LHCN-M2 (cell line): Measurements from ENCODE around the gene CSKMT. TPM values are rescaled to one million over a fixed set of nuclear protein-coding genes. Genes with fewer than 3 reads are reported as not detected.
"Not testable (repeated sequence)": the region's sequence is repeated elsewhere in the genome, so short reads cannot be mapped to it uniquely, and the experiment has no call there.

Source experiments
- DNase-seq: peaks from one replicate; pipeline ENCODE4 v3.0.0-alpha.2; 2012; ENCODE audit warnings: low read depth
- total RNA-seq: library from RNA; depleted of rRNA; stranded (reverse); fragments of >200 nt; gene quantifications from 2 replicates; pipeline ENCODE4 v1.2.3, GENCODE V29; 2014

The CSKMT gene
- total RNA-seq, 1 experiment from 2014 or later, result 8.7 TPM

DNA sequence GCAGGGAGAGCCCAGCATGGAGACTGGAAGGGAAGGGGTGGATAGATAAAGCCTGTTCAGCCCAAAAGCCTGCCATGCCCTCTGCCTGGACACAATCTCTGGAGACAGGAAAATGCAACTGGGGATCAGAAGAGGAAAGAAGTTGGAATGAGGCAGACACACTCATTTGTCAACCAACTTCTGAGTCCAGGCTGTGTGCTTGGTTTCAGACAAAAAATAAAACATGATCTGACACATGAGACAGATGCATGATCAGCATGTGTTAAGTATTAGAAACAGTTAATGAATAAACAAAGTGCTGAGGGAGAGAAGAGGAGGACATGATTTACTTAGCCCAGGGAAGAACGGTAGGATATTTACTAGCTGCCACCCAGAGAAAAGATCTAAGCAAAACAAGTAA, 23.4 kb downstream of the CSKMT start:
- DNase-seq, result no peak

DNA sequence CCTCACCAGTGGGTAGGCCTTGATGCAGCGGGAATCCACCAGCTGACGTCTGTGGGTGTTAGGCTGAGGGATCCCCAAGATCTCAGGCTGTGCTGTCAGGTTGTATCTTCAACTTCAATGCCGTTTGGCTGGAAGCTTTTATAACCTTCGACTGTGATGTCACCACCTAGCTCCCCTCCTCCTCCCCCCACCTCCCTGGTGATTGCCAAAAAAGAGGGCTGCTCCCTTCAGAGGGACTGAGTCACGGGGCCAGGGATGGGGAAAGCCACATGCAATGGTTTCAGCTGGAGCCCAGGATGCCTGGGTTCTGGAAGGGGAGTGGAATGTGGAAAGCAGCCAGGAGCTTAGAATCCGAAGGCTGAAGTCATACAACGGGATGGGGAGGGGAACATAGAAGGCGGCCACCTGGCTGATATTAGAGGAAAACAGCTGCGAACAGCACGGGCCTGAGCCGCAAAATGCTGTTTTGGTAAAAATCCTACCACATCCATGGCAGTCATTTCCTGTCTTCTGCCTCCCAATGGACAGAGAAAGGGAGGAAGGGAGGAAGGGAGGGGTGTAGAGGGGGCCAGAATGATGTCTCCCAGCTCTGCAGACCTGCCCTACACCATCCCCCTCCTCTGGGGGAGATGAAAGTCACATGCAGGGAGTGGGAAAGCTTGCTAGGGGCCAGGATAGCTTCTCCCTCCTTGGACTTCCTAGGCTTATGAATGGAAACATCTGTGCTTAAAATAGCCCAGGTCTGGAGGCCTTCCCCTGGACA, 24.5 kb downstream of the CSKMT start, which contains the start of gene LRRN4CL:
TSS of gene LRRN4CL (minus strand) at position 110 of the 763 bp plus-strand sequence. CDS start 1,022 bp downstream, outside the sequence.
- peak; percentile 100 for DNase-seq

DNA sequence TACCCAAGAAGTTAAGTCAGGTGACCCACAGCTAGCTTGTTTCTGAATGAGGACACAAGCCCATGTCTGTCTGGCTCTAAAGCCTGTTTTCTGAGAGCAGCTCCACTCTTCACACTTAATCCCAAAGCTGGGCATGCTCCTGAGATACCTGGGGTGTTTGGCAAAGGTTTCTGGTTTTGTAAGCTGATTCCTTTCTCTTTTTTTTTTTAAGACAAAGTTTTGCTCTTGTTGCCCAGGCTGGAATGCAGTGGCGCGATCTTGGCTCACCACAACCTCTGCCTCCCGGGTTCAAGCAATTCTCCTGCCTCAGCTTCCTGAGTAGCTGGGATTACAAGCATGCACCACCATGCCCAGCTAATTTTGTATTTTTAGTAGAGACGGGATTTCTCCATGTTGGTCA, 28.5 kb downstream of the CSKMT start:
- not testable (repeated sequence) for DNase-seq

DNA sequence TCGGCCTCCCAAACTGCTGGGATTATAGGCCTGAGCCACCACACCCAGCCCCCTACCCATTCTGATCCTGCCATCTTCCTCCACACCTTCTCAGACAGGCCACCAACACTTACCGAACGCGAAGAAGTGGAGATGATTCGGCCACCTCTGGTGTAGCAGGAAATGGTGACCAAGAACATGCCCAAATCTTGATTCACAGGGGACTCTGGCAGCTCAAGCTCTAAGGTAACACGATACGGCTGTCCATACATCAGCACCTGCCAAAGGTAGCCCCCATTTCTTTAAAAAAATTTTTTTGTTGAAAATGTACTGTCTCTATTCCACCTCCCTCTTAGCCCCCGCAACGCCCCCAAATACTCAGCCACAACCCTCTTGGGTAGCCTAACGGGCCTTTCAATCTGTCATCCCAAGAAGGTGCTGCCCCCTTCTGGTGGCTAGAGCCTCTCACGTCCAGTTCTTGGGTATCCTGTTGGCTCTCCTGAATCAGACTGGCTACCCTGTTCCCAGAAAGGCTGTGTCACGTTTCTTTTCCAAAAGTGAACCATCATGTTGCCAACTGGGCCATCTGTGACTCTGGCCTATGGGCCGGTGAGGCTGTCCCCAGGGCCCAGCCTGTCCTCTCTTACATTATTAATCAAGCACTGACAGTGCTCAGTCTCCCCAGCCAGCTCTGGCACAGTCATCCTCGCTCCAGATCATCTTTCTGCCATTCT, 29.5 kb downstream of the CSKMT start:
- DNase-seq, result peak; percentile 84

DNA sequence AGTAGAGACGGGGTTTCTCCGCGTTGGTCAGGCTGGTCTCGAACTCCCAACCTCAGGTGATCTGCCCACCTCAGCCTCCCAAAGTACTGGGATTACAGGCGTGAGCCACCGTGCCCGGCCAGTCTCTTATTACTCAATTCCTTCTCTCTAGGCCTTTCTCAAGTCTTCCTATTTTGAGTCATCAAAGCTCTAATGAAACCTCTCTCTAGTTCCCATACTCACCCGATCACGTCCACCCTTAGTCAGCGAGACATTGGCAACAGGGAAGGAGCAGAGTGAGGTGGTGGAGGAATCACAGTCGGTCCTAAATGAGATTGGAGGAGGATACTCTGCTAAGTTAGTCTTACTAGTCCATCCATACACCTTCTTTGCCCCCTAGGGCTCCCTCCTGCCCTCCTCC, 37.1 kb downstream of the CSKMT start:
- no peak for DNase-seq

DNA sequence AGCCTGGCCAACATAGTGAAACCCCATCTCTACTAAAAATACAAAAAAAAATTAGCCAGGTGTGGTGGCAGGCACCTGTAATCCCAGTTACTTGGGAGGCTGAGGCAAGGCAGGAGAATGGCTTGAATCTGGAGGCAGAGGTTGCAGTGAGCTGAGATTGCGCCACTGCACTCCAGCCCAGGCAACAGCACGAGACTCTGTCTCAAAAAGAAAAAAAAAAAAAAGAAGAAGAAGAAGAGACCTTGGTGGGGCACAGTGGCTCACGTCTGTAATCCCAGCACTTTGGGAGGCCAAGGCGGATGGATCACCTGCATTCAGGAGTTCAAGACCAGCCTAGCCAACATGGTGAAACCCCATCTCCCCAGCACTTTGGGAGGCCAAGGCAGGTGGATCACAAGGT, 38.8 kb downstream of the CSKMT start:
- DNase-seq, result not testable (repeated sequence)

DNA sequence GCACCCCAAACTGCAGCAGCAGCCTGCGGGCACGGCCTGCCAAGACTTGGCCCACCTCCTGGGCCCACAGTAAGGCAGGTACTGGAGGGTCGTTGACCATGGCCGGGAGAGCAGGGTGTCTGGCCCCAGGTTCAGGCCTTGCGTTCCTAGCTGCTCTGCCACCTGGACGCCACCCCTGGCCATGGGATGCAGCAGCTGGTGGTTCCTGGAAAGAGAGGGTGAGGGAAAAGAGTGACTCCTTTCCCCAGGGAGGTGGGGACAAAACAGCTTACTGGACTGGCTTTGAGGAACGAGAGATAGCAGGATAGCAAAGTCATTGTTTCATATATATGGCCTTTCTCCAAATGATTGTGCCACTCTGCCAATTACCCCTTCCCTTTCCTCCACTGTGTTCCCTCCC, 40.3 kb downstream of the CSKMT start:
- DNase-seq, result peak; percentile 37

DNA sequence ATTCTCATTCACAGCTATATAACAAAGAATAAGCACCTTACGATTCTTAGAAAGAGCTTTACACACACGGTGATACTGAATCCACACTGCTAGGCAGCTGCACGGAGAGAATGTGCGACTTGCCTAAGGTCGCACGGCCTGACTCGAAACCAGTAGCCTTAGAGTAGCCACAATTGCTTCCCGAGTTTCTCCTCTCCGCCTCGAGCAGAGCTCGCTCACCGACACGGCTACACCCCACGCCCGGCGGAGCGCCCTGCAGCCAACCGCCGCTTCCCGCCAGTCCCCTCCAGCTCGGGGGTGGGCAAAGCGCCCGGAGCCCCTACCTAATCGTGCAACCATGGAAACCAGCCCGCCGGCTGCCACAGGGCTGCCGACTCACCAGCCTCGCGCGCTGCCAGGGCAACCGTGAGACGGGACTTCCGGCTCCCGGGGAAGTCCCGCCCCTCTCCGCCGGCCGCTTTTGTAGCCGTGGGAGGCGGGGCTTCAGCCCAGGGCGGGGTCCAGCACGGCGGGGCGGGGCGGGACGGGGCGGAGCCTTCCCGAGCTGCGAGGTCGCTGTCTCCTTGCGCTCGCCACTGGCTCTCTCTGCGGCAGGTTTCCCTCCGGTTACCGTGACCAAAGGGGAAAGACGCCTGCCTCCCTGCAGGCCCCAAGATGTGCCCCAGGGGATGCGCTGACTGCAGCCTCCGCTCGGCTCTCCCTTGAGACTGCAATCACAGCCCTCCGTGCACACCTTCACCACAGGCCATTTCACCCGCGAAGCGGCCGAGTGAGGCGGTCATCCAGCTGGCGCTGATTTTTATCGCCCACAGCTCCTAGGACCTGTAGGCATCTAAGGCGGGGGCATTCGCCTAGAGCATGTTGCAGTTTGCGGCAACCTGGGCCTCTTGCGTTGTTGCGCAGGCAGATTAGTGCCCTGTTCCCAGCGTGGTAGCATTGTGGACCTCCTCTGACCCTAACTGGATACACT, 41.1 kb downstream of the CSKMT start:
- DNase-seq, result peak; percentile 91

DNA sequence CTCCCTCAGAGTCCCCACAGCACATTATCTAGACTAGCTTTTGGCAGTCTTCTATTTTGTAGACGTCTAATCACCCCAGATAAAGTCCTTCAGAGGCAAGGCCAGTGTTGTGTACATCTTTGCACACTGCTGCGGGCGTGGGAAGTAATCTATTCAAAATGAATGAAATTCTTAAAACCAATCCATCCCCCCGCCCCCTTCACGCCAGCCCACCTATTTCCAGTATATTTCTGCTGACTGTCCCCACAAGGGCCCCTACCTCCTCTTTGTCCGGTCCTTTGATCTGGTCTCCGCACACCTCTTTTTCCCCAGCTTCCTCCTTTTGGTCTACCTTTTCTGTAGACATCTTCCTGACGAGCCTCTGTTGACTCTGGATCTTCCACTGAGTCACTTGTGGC, 41.7 kb downstream of the CSKMT start:
- DNase-seq, result no peak

DNA sequence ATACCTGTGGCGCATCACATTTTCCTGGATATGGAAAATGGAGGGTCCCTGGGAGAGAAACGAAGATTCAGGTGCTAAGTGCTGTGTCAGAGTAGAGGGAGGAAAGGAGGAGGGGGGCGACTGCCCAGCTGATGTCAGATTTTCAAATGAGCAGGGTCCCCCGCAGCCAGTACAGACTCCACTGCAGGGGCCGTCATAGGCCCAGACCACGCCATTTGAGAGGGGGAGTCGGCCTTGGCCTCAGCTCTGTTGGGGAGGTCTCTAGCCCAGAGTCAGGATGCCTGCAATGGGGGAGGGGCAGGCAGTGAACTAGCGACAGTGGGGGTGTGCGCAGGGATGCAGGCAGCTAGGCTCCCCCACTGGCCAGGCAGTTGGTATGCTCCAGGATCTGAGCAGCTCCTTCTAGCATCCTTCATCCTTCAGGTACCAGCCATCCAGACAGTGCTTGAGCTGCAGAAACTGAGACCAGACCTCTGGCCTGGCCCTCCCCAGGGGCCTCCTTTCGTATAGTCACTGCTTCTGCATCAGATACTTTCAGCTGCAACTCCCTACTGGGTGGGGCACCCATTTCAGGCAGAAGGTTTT, 42.3 kb downstream of the CSKMT start, which contains the start of the genes BSCL2 and GNG3:
TSS of gene BSCL2 (minus strand) at position 148 of the 585 bp plus-strand sequence. CDS start 229 bp downstream, outside the sequence.
TSS of gene GNG3 (plus strand) at position 400 of the 585 bp plus-strand sequence. CDS start 620 bp downstream, outside the sequence.
- no peak for DNase-seq

DNA sequence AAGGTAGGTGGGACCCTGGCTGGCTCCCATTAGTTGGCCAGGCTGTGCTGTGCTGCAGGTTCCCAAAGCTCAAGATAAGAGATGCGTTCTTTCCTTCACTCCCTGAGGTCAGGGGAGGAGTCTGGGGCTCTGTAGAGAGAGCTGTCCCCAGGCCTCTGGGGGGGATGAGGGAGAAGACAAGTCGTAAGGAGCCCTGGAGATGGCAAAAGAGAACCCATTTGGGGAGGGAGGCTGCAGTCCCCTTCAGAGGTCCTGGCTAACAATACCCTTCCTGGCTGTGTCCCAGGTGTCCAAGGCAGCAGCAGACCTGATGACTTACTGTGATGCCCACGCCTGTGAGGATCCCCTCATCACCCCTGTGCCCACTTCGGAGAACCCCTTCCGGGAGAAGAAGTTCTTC, 43.3 kb downstream of the CSKMT start:
- DNase-seq, result no peak

DNA sequence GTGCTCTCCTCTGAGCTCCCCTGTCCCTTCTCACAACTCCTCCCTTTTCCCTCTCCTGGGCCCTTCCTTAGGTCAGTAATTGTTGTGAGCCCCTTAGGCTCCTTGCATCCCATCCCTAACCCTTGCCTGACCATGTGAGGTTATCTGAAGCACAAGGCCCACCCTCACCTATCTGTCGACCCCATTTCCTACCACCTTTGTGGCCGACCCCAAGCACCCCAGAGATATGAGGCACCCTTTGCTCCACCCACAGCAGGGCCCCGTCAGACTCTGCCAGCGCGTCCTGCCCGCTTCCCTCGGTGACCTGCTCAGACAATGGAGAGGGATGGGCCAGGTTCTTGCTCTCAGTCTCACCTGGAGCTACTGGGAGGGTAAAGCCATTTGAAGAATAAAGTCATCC, 43.7 kb downstream of the CSKMT start:
- DNase-seq, result no peak

DNA sequence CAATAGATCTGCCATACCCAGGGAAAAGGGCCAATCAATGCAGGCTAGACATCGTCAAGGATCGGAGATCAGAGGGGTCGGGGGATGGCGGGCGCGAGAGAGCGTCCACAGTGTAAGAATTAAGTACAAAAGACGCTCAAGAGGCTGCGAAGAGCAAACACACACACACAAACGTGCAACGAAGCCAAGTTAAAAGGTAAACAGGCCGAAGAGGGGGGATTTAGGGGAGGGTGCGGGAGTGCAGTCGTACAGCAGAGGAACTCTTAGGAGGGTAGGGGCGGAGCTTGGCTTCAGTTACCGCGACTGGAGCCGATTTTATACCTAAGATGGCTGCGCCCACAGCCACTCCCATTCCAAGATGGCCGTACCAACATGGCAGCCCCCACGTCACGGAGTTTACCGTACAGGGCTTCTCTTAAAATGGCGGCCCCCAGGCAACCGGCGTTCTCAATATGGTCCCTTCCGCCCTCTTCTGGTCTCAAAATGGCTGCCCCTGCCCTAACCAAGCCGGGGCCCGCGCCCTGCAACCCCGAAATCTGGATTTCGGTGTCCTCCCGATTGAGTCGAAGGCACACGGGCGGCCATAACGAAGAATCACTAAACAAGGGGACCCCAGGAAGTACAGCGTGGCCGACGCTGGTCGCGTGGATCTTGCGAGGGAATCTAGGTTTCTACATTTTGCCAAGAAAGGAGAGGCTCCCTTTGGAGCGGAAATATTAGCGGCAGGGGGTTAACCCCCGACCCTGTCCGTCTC, 44.3 kb downstream of the CSKMT start:
- DNase-seq, result peak; percentile 98

DNA sequence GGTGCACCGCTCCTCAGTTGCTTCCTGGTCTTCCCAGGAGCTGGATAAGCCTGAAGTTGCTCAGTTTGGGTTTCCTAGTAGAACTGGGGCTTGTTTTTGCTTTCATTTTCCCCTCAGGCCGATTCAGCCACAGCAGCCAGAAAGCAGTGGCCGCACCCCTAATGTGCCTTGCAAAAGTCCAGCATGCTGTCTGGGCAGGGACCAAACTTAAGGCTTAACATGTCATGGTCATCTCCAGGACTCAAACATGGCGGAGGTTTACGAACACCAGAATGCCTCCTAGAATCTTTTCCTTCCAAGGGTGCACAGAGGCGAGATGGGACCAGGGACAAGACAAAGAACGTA, 44.9 kb downstream of the CSKMT start:
- DNase-seq, result peak; percentile 33

DNA sequence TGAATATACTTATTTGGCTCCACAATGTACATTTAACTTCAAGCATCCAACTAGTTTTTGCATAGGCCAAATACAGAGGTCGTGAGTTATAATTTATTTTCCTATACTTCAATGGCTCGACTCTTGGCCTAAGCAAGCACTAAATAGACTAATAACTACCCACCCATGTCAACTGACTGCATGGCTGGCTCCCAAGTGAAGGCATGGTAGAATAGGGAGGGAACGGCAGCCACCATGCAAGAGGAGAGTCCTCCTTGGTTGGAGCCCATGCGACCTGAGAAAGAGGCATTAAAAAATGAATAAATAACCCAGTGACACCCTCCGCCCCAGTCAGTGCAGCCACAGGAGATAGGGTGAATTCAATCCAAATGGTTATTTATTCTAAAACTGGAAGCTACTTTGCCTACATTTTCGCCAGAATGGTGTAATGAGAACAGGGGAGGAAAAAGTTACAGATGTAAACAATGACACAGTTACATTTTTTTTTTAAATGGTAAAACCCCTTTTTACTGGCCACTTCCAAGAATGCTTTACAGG, 47.2 kb downstream of the CSKMT start:
- no peak for DNase-seq

DNA sequence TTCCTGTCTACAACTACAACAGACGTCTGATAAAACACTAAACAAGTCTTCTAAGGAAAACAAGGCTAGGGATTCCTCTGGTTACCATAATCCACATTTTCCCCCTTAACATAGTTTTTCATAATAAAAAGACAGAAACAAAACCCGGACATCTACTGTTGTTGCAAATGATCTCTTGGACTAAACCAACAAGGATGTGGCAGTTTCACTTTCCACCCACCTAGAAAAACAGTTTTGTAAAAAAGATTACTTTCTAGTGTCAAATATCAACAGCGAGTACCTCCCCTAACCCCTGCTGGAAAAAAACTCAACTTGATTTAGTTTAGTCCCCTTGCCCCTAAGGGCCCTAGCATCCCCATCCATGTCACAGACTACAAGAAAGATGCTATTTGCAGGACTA, 47.7 kb downstream of the CSKMT start:
- no peak for DNase-seq

DNA sequence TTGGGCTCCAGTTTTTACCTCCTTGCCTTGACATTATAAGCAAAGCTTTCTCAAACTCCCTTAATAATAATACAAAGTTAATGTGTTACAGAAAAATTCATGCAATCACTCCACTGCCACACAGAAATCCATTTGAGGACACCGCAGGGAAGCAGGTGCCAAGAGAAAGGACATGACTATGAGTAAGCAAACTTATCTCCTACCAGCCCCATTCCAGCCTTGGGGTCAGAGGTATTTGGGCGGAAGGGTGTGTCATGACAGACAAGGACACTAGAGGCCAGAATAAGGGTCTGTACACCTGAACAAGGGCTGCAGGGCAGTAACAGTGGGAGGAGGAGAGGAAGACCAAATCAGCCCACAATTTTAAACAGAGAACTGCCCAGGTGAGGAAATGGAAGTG, 48.2 kb downstream of the CSKMT start:
- no peak for DNase-seq

DNA sequence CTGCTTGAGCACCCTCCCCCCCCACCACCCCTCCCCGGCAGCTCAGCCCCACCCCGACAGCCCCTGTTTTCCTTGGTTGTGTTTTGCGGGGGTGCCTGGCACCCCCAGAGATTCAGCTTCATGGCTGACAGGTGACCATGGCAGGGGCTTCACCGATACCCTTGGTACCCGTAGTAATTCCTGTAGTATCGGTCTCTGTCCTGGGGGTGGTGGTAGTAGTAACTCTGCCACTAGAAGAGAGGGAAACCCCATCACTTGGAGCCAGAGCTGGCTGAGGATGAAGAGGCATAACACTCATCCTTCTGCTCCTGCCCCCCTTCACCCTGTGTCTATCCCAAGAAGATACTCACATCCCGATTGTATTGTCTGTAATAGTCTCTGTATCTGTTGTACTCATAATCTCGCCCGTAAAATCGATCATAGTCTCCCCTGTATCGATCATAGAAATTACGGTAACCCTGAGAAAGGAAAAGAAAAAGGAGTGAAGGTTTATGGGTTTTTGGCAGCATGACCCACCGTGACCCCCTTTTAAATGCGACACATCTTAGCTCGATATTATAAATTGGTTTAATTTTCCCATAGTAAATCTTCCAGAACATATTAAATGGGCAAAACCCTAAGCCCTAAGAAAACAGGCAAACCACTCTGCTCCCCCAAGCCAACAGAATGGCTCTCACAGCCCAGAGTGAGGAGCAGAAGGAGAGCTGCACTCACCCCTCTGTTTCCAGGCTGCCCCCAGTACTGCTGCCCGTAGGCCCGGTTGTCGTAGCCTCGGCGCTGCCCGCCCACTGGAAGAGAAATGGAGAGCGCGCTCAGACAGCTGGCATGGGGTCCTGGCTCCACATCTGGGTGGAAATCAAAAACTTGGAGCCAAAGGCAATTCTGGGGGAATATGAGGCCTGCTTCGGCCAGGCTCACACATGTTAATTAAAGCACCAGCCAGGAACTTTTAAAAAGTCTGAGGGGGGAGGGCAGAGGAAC, 50.3 kb downstream of the CSKMT start:
- no peak for DNase-seq

DNA sequence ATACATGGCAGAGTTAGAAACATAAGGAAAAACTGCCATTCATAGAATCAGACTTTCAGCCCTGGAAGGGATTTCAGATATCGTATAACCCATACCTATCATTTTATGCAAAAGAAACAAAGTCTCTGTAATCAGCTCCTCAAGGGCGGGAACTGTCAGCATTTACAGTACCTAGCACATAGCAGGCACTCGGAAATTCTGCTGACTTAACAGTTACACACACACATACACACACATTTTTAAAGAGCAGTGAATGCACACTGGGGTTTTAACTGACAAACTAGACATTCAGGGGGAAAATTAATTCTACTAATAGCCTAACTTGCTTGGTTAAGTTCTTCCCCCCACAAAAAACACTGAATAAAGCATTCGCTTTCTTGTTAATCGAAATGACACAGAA, 51.1 kb downstream of the CSKMT start:
- no peak for DNase-seq
